ENCODE results near the gene HEXD.
"Not testable (repeated sequence)": the region's sequence is repeated elsewhere in the genome, so short reads cannot be mapped to it uniquely, and the experiment has no call there.

HEXD gene

DNA sequence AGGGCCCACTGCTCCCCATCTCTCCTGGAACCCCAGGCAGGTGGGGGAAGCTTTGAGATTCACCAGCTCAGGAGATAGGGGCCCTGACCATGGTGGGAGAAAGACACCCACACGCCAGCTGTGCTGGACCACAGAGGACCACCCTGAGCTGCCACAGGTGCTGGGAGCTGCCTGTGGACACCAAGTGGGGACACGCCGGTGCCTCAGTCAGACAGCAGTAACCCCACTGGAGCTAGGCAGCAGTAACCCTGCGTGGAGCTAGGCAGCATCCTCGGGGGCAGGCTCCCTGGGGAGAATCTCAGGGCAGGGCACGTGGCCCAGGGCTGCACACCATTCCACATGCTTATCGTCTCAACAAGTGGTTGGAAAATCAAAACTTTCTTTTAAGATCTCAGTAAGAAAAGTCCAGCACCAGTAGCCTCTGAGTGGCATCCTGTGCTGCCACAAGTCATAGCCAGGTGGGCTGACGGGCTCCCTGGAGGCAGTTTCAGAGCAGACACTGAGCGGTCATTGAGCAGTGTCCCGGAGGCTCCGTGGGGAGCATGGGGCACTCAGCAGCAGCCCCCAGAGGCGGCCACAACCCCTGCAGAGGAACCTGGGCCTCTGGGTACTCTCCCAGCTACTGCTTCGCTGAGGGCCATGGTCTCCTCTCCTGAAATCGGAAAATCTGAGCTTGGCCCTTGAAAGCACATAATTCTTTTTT is 8.0 kb upstream of the HEXD start:
- Mint-ChIP-seq H3K4me3 (no peak overlapping the region), H3K27ac (no peak overlapping the region), H3K4me1 (peaks cover 34% of the 10 kb centered on the region), H3K27me3 (ENCODE audit: low read depth) (no peaks in the 10 kb centered on the region), H3K36me3 (ENCODE audit: low read depth) (peaks cover 11% of the 10 kb centered on the region), H3K9me3 (no peaks in the 10 kb centered on the region)
- TF ChIP-seq, protein P1, sequence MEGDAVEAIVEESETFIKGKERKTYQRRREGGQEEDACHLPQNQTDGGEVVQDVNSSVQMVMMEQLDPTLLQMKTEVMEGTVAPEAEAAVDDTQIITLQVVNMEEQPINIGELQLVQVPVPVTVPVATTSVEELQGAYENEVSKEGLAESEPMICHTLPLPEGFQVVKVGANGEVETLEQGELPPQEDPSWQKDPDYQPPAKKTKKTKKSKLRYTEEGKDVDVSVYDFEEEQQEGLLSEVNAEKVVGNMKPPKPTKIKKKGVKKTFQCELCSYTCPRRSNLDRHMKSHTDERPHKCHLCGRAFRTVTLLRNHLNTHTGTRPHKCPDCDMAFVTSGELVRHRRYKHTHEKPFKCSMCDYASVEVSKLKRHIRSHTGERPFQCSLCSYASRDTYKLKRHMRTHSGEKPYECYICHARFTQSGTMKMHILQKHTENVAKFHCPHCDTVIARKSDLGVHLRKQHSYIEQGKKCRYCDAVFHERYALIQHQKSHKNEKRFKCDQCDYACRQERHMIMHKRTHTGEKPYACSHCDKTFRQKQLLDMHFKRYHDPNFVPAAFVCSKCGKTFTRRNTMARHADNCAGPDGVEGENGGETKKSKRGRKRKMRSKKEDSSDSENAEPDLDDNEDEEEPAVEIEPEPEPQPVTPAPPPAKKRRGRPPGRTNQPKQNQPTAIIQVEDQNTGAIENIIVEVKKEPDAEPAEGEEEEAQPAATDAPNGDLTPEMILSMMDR (IDR thresholded peaks at IDR 0.05; ENCODE audit: unreplicated experiment in 3 of 3): no peak

DNA sequence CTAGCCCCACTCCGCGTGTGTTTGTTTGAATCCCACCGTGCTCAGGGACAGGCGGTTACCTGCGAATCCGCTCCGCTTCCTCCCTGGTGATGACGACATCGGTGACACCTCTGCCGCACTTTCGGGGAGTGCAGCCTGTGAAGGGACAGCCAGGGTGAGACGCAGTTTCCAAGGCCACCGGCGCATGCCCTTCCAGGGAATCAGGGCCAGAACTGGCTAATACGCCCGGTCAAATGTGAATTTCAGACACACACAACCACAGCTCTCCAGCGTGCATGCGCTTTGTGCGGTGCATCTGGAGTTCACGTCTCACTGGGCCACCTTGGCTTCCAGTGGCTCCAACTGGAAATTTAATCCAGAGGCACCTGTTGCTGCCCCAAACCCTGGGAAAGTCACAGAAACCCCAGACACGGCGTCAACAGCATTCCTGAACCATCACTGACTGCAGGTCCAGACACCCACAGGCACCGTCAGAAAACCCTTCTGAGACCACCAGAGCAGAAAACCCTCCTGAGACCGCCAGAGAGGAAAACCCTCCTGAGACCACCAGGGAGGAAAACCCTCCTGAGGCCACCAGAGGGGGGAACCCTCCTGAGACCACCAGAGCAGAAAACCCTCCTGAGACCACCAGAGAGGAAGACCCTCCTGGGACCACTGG is 6.6 kb upstream of the HEXD start:
- Mint-ChIP-seq H3K4me3 (no peak overlapping the region), H3K36me3 (ENCODE audit: low read depth) (peaks cover 9% of the 10 kb centered on the region), H3K9me3 (no peaks in the 10 kb centered on the region), H3K27ac (no peak overlapping the region), H3K27me3 (ENCODE audit: low read depth) (no peaks in the 10 kb centered on the region), H3K4me1 (peaks cover 34% of the 10 kb centered on the region)
- TF ChIP-seq, protein P1 (IDR thresholded peaks at IDR 0.05; ENCODE audit: unreplicated experiment in 3 of 3): no peak

DNA sequence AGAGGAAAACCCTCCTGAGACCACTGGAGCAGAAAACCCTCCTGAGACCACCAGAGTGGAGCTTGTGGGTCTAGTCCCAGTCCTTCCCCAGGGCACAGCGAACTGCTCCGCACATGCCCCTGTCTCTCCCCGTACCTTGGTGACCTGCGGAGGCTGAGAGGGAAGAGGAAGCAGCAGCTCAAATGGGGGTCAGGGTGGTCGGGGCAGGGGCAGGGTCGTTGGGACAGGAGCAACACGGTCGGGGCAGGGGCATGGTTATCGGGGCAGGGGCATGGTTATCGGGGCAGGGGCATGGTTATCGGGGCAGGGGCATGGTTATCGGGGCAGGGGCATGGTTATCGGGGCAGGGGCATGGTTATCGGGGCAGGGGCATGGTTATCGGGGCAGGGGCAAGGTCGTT is 6.1 kb upstream of the HEXD start:
- H3K27ac Mint-ChIP-seq; H3K4me3 Mint-ChIP-seq; H3K36me3 Mint-ChIP-seq (ENCODE audit: low read depth); H3K9me3 Mint-ChIP-seq; H3K27me3 Mint-ChIP-seq (ENCODE audit: low read depth): not testable (repeated sequence)
- H3K4me1 Mint-ChIP-seq: peaks cover 33% of the 10 kb centered on the region

DNA sequence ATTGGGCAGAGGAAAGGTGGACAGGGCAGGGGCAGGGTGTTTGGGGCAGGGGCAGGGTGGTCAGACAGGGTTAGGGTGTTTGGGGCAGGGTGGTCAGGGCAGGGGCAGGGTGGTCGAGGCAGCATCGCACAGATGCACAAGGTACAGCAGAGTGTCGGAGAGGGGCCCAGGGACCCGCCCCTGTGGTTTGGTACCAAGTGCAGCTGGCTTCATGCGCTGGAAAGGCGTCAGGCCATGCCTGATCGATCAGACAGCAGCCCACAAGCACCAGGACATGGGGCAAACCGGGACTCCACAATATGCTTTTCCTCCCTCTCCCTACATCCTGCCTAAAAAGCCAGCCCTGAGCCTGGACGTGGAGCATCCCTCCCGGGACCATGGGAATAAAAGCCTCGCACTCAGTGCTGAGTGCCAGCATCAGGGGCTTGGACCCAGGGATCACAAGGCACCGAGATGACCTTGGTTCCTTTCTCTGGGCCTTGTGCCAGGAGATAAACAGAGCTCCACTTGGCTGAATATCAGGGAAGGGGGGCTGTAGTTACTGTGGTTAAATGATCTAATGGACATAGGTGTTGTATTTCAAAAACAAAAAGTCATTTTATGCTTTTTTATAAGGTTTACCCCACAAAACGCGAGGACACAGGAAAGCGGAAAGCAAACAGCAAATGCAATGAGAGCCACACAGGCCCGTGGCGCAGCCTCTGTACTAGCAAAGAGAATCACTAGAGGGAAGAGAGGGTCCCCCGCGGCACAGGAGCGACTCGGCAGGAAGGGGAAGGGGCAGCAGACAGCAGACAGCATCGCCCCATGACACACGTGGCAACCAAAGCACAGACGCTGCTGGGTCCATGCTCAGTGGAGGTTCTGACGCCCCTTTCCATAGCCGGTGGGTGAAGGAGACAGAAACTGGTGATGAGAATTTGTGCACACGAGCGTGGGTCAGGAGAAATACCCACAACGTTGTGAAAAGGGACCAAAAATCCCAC is 5.3 kb upstream of the HEXD start:
- TF ChIP-seq, protein P1 (IDR thresholded peaks at IDR 0.05; ENCODE audit: unreplicated experiment in 3 of 3): no peak
- H3K4me3 Mint-ChIP-seq: no peak overlapping the region
- no peaks in the 10 kb centered on the region for H3K9me3 Mint-ChIP-seq
- H3K27me3 Mint-ChIP-seq (ENCODE audit: low read depth): no peaks in the 10 kb centered on the region
- no peak overlapping the region for H3K27ac Mint-ChIP-seq
- peaks cover 27% of the 10 kb centered on the region for H3K4me1 Mint-ChIP-seq
- peaks cover 9% of the 10 kb centered on the region for H3K36me3 Mint-ChIP-seq (ENCODE audit: low read depth)

DNA sequence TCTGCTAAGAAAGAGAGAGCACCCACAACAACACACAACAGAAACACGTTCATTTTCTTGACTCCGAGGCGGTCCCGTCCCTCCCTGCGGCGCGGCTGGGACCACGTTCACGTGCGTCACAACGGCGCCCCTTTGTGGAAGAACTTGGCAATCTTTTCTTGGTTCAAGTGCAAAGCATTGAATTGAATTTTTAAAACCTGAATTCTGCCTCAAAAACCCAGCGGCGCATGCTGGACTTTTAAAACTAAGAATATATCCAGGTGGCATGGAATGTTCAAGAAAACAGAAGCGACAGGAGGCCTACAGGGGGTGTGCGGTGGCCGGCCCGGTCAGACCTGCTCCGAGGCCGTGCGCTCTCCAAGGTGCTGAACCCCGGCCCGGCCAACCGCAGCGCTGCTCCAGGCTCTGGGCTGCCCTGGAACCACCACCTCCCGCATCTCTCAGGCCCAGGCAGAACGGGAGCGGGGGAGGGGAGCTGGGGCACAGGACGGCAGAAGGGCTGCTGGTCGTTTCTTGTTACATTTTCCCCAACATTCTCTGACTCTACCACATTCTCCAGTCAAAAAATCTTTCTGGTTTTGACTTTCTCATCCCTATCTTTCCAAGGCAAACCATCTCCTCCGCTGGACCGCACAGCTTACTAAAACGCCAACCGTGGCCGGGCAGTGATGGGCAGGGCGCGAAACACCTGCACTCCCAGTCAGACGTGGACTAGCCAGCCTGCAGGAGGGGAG is 3.4 kb upstream of the HEXD start:
- H3K36me3 Mint-ChIP-seq (ENCODE audit: low read depth): peaks cover 11% of the 10 kb centered on the region
- H3K9me3 Mint-ChIP-seq: no peaks in the 10 kb centered on the region
- H3K27ac Mint-ChIP-seq: no peak overlapping the region
- TF ChIP-seq, protein P1 (IDR thresholded peaks at IDR 0.05; ENCODE audit: unreplicated experiment in 3 of 3): peak; percentile 85 to 96 (median 92)
- H3K27me3 Mint-ChIP-seq (ENCODE audit: low read depth): no peaks in the 10 kb centered on the region
- H3K4me3 Mint-ChIP-seq: peak overlapping the region in 1 of 3 experiments; percentile 15
- peaks cover 17% of the 10 kb centered on the region for H3K4me1 Mint-ChIP-seq
